K562 (cell line): ENCODE data around the gene CLCF1. TPM values are rescaled to one million over a fixed set of nuclear protein-coding genes. Genes with fewer than 3 reads are reported as not detected.
A peak's percentile ranks its signal among the peaks of the same experiment; 100 is the strongest.

ENCODE experiments used
- CEBPG ChIP-seq, 3 experiments: fragments of 200-800 bp in 1 of 3; sonication (Bioruptor generic) in 1 of 3; sonication (generic) in 1 of 3; formaldehyde crosslinking in 1 of 3; IDR thresholded peaks in 2 of 3; conservative IDR thresholded peaks in 1 of 3; 2 replicates each; pipeline versions ENCODE4 v1.6.1 to v1.8.0; 2016 to 2022; ENCODE audit warnings: missing compliant biosample characterization in 2 of 3, missing genetic modification characterization in 2 of 3, mild to moderate bottlenecking in 1 of 3, missing genetic modification reagents in 1 of 3
- ELF2 ChIP-seq: fragments of 250-450 bp; sonication (Bioruptor Pico); IDR thresholded peaks from 2 replicates; pipeline ENCODE4 v1.5.0; 2021; ENCODE audit warnings: mild to moderate bottlenecking
- ETV1 ChIP-seq: fragments of 450-650 bp; conservative IDR thresholded peaks from 2 replicates; pipeline ENCODE4 v1.6.1; 2016; ENCODE audit warnings: missing genetic modification characterization, control low read depth, low read depth, missing compliant biosample characterization
- HIVEP1 ChIP-seq: fragments of 250-450 bp; sonication (Bioruptor Pico); IDR thresholded peaks from 2 replicates; pipeline ENCODE4 v1.4.0; 2020; ENCODE audit warnings: mild to moderate bottlenecking
- KLF10 ChIP-seq: fragments of 250-450 bp; sonication (Bioruptor Pico); IDR thresholded peaks from 2 replicates; pipeline ENCODE4 v1.6.1; 2021; ENCODE audit warnings: matching md5 sums
- TFAM ChIP-seq: fragments of 250-450 bp; sonication (Bioruptor Pico); conservative IDR thresholded peaks from 2 replicates; pipeline ENCODE4 v1.5.0; 2021; ENCODE audit warnings: mild to moderate bottlenecking, moderate library complexity
- ZNF253 ChIP-seq: fragments of 250-450 bp; sonication (Bioruptor Pico); conservative IDR thresholded peaks from 2 replicates; pipeline ENCODE4 v1.6.1; 2021; ENCODE audit warnings: mild to moderate bottlenecking
- polyA plus RNA-seq, 8 experiments: library from polyadenylated mRNA; depleted of rRNA in 4 of 8; stranded (reverse) in 5 of 8; unstranded in 3 of 8; fragments of >200 nt; fragmentation: Nextera tagmentation in 2 of 8; fragmentation: Illumina TruSeq in 1 of 8; extraction: Ambion mirVana in 2 of 8; extraction: Trizol in 1 of 8; gene quantifications; 2 replicates each; pipeline versions ENCODE4 v1.2.1 to v1.2.3, GENCODE V29; 2011 to 2014; ENCODE audit warnings: inconsistent platforms in 1 of 8, missing spikeins in 1 of 8
- total RNA-seq, 7 experiments: library from RNA; depleted of rRNA in 6 of 7; stranded (reverse); fragments of >200 nt in 6 of 7; fragmentation: Illumina TruSeq in 2 of 7; extraction: Trizol in 2 of 7; gene quantifications; 2 replicates each; pipeline versions ENCODE4 v1.2.1 to v1.2.3, GENCODE V29; 2011 to 2021; ENCODE audit warnings: low replicate concordance in 1 of 7
- TF ChIP-seq, protein P1 (sequence below): fragments of 250-450 bp; sonication (Bioruptor Pico); IDR thresholded peaks from 2 replicates; pipeline ENCODE4 v1.8.0; 2021; ENCODE audit warnings: moderate library complexity, mild to moderate bottlenecking, inconsistent platforms
- TF ChIP-seq, protein P2 (sequence below), 2 experiments: fragments of 450-650 bp; IDR thresholded peaks; 2 replicates each; pipeline ENCODE4 v1.6.1; 2016
- TF ChIP-seq, protein P3 (sequence below): sonication (generic); formaldehyde crosslinking; IDR thresholded peaks from 2 replicates; pipeline ENCODE4 v1.8.0; 2023; ENCODE audit warnings: missing genetic modification reagents, mild to moderate bottlenecking, borderline replicate concordance
- TF ChIP-seq, protein P4 (sequence below): fragments of 450-650 bp; IDR thresholded peaks from 2 replicates; pipeline ENCODE4 v1.6.1; 2018; ENCODE audit not compliant: partially characterized antibody

The CLCF1 gene
- total and polyA plus RNA-seq, 9 of the 15 experiments (the other 6 are each of a cell fraction or from before 2014, with no cell fraction given) = 0.49 to 5.8 (median 3.0) TPM

DNA sequence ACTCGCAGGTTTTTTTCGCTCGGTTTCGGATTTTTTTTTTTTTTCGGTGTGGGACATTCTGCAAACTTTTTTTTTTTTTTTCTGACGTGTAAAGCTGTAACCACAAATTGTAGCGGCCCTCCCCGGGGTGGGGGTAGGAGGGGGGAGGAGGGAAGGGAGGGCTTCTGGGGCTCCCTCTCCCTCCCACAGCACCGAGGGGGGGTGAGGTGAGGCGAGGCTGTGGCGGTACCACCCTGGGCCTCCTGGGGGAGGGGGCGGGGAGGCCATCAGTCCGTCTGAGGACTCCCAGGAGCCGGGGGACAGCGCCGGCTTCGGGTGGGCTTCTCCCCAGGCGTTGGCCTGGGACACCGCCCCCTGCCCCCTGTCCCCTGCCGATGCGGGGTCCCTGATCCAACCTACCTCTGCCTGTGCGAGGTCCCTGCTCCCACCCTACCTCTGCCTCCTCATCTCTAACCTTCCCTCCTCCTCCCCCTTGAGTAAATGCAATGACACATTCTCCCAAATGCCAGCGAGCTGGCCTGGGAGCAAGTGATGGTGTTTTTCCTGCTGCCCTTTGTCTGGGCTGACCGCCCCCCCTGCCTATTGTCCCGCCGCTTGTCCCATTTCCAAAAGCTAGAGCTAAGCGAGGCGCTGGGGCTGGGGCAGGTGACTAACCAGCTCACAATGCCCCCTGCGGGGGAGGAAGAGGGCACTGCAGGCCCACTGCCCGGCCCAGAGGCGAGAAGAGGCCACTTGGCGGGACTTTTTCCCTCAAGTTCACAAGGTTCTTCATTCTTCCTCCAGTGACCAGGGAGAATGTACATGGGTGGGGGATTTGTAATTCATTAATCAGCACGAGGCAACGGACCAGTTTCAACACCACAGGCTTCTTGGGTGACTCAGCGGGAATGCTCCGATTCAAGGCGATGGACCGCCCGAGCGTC is 511 bp upstream of the CLCF1 start (continued):
- TF ChIP-seq CEBPG (CRISPR knock-in tag; IDR thresholded peaks at IDR 0.05) (peak; percentile 55), CEBPG (tag; conservative IDR thresholded peaks at IDR 0.05 in 1 of 2, IDR thresholded peaks at IDR 0.05 in 1 of 2) (no peak), ELF2 (CRISPR knock-in tag) (no peak), HIVEP1 (CRISPR knock-in tag) (no peak), ZNF253 (CRISPR knock-in tag) (no peak), TFAM (CRISPR knock-in tag) (no peak), KLF10 (CRISPR knock-in tag) (no peak), ETV1 (0 out of 2 replicates have a peak, but pooled peaks have one; percentile 4)
- TF ChIP-seq, protein P1, sequence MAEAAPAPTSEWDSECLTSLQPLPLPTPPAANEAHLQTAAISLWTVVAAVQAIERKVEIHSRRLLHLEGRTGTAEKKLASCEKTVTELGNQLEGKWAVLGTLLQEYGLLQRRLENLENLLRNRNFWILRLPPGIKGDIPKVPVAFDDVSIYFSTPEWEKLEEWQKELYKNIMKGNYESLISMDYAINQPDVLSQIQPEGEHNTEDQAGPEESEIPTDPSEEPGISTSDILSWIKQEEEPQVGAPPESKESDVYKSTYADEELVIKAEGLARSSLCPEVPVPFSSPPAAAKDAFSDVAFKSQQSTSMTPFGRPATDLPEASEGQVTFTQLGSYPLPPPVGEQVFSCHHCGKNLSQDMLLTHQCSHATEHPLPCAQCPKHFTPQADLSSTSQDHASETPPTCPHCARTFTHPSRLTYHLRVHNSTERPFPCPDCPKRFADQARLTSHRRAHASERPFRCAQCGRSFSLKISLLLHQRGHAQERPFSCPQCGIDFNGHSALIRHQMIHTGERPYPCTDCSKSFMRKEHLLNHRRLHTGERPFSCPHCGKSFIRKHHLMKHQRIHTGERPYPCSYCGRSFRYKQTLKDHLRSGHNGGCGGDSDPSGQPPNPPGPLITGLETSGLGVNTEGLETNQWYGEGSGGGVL (CRISPR knock-in tag) = no peak
- TF ChIP-seq, protein P2, sequence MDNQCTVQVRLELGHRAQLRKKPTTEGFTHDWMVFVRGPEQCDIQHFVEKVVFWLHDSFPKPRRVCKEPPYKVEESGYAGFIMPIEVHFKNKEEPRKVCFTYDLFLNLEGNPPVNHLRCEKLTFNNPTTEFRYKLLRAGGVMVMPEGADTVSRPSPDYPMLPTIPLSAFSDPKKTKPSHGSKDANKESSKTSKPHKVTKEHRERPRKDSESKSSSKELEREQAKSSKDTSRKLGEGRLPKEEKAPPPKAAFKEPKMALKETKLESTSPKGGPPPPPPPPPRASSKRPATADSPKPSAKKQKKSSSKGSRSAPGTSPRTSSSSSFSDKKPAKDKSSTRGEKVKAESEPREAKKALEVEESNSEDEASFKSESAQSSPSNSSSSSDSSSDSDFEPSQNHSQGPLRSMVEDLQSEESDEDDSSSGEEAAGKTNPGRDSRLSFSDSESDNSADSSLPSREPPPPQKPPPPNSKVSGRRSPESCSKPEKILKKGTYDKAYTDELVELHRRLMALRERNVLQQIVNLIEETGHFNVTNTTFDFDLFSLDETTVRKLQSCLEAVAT (IDR thresholded peaks at IDR 0.05) = peak in 1 of 2 experiments; percentile 31; a peak in 2 of 4 replicates
- TF ChIP-seq, protein P3, sequence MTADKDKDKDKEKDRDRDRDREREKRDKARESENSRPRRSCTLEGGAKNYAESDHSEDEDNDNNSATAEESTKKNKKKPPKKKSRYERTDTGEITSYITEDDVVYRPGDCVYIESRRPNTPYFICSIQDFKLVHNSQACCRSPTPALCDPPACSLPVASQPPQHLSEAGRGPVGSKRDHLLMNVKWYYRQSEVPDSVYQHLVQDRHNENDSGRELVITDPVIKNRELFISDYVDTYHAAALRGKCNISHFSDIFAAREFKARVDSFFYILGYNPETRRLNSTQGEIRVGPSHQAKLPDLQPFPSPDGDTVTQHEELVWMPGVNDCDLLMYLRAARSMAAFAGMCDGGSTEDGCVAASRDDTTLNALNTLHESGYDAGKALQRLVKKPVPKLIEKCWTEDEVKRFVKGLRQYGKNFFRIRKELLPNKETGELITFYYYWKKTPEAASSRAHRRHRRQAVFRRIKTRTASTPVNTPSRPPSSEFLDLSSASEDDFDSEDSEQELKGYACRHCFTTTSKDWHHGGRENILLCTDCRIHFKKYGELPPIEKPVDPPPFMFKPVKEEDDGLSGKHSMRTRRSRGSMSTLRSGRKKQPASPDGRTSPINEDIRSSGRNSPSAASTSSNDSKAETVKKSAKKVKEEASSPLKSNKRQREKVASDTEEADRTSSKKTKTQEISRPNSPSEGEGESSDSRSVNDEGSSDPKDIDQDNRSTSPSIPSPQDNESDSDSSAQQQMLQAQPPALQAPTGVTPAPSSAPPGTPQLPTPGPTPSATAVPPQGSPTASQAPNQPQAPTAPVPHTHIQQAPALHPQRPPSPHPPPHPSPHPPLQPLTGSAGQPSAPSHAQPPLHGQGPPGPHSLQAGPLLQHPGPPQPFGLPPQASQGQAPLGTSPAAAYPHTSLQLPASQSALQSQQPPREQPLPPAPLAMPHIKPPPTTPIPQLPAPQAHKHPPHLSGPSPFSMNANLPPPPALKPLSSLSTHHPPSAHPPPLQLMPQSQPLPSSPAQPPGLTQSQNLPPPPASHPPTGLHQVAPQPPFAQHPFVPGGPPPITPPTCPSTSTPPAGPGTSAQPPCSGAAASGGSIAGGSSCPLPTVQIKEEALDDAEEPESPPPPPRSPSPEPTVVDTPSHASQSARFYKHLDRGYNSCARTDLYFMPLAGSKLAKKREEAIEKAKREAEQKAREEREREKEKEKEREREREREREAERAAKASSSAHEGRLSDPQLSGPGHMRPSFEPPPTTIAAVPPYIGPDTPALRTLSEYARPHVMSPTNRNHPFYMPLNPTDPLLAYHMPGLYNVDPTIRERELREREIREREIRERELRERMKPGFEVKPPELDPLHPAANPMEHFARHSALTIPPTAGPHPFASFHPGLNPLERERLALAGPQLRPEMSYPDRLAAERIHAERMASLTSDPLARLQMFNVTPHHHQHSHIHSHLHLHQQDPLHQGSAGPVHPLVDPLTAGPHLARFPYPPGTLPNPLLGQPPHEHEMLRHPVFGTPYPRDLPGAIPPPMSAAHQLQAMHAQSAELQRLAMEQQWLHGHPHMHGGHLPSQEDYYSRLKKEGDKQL (CRISPR knock-in tag) = no peak
- TF ChIP-seq, protein P4, sequence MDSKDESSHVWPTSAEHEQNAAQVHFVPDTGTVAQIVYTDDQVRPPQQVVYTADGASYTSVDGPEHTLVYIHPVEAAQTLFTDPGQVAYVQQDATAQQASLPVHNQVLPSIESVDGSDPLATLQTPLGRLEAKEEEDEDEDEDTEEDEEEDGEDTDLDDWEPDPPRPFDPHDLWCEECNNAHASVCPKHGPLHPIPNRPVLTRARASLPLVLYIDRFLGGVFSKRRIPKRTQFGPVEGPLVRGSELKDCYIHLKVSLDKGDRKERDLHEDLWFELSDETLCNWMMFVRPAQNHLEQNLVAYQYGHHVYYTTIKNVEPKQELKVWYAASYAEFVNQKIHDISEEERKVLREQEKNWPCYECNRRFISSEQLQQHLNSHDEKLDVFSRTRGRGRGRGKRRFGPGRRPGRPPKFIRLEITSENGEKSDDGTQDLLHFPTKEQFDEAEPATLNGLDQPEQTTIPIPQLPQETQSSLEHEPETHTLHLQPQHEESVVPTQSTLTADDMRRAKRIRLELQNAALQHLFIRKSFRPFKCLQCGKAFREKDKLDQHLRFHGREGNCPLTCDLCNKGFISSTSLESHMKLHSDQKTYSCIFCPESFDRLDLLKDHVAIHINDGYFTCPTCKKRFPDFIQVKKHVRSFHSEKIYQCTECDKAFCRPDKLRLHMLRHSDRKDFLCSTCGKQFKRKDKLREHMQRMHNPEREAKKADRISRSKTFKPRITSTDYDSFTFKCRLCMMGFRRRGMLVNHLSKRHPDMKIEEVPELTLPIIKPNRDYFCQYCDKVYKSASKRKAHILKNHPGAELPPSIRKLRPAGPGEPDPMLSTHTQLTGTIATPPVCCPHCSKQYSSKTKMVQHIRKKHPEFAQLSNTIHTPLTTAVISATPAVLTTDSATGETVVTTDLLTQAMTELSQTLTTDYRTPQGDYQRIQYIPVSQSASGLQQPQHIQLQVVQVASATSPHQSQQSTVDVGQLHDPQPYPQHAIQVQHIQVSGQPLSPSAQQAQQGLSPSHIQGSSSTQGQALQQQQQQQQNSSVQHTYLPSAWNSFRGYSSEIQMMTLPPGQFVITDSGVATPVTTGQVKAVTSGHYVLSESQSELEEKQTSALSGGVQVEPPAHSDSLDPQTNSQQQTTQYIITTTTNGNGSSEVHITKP = peak; percentile 87
